NCI-H146 (cell line): Measurements from ENCODE around the gene TFF3.

Experiments
- DNase-seq: peaks from one replicate; lab custom pipeline; 2025; lab: John Stamatoyannopoulos, UW

Gene TFF3

GRCh38 chr21:42315296-42315891 lies at the start of gene TFF3:
TFF3 (minus strand) TSS chr21:42315409; CDS start chr21:42315374, 35 bp downstream.
- peak; percentile 97 for DNase-seq

GRCh38 chr21:42364304-42364865 lies 49.2 kb upstream of the TFF3 start:
- DNase-seq: no peak

- no peak for DNase-seq
Observed at GRCh38 chr21:42363312-42363711, 48.1 kb upstream of the TFF3 start.

- no peak for DNase-seq
Observed at GRCh38 chr21:42362700-42363099, 47.5 kb upstream of the TFF3 start.

GRCh38 chr21:42362198-42362597 lies 47.0 kb upstream of the TFF3 start:
- no peak for DNase-seq

- no peak for DNase-seq
Observed at GRCh38 chr21:42361286-42361685, 46.1 kb upstream of the TFF3 start.

GRCh38 chr21:42360317-42360716 lies 45.1 kb upstream of the TFF3 start:
- DNase-seq: no peak

- DNase-seq: no peak
Observed at GRCh38 chr21:42358937-42359336, 43.7 kb upstream of the TFF3 start.

GRCh38 chr21:42358261-42358660 lies 43.1 kb upstream of the TFF3 start:
- DNase-seq: peak; percentile 77

- peak; percentile 41 for DNase-seq
Observed at GRCh38 chr21:42357307-42357706, 42.1 kb upstream of the TFF3 start.

- DNase-seq: peak; percentile 14
Observed at GRCh38 chr21:42356650-42357049, 41.4 kb upstream of the TFF3 start.

- DNase-seq: no peak
Observed at GRCh38 chr21:42356046-42356445, 40.8 kb upstream of the TFF3 start.

GRCh38 chr21:42353623-42354022 lies 38.4 kb upstream of the TFF3 start:
- no peak for DNase-seq

- DNase-seq: no peak
Observed at GRCh38 chr21:42352441-42353095, 37.4 kb upstream of the TFF3 start.

GRCh38 chr21:42351626-42352440 lies 36.6 kb upstream of the TFF3 start:
- DNase-seq: no peak

- DNase-seq: peak; percentile 30
Observed at GRCh38 chr21:42350927-42351426, 35.8 kb upstream of the TFF3 start, which contains the start of gene TFF2. TFF2 (minus strand) TSS chr21:42350994; CDS start chr21:42350957, 37 bp downstream.

GRCh38 chr21:42350318-42350910 lies 35.2 kb upstream of the TFF3 start:
- DNase-seq: no peak

- no peak for DNase-seq
Observed at GRCh38 chr21:42349420-42350317, 34.5 kb upstream of the TFF3 start.

GRCh38 chr21:42348762-42349161 lies 33.6 kb upstream of the TFF3 start:
- no peak for DNase-seq

- DNase-seq: no peak
Observed at GRCh38 chr21:42347601-42348327, 32.6 kb upstream of the TFF3 start.
